OCI-LY3 (cell line): ENCODE data around the gene ARSJ.

Experiments used
- CTCF ChIP-seq: fragments of 200-600, 300-600 bp; sonication (generic); IDR thresholded peaks from 2 replicates; pipeline ENCODE4 v1.5.1; 2014; ENCODE audit warnings: antibody characterized with exemption, low read length, low read depth
- EZH2phosphoT487 ChIP-seq: fragments of 200-600 bp; shearing (Covaris generic); IDR thresholded peaks from 2 replicates; pipeline ENCODE4 v1.6.1; 2018; ENCODE audit warnings: antibody characterized with exemption, mixed run types, low read depth

- no peak for TF ChIP-seq CTCF
- no peak for TF ChIP-seq EZH2phosphoT487
These were observed 21.5 kb downstream of the ARSJ start for GRCh38 chr4:113957956-113958355.
